HG02678 (cell line): Measurements from ENCODE around the gene OR10H3.
"Not testable (repeated sequence)": the region's sequence is repeated elsewhere in the genome, so short reads cannot be mapped to it uniquely, and the experiment has no call there.

Experiments
- ATAC-seq: cut with Tn5 transposase; IDR thresholded peaks from one replicate; pipeline ENCODE4 v1.9.1; 2021; ENCODE audit warnings: mild to moderate bottlenecking, moderate library complexity; ENCODE audit not compliant: unreplicated experiment

The OR10H3 gene

DNA sequence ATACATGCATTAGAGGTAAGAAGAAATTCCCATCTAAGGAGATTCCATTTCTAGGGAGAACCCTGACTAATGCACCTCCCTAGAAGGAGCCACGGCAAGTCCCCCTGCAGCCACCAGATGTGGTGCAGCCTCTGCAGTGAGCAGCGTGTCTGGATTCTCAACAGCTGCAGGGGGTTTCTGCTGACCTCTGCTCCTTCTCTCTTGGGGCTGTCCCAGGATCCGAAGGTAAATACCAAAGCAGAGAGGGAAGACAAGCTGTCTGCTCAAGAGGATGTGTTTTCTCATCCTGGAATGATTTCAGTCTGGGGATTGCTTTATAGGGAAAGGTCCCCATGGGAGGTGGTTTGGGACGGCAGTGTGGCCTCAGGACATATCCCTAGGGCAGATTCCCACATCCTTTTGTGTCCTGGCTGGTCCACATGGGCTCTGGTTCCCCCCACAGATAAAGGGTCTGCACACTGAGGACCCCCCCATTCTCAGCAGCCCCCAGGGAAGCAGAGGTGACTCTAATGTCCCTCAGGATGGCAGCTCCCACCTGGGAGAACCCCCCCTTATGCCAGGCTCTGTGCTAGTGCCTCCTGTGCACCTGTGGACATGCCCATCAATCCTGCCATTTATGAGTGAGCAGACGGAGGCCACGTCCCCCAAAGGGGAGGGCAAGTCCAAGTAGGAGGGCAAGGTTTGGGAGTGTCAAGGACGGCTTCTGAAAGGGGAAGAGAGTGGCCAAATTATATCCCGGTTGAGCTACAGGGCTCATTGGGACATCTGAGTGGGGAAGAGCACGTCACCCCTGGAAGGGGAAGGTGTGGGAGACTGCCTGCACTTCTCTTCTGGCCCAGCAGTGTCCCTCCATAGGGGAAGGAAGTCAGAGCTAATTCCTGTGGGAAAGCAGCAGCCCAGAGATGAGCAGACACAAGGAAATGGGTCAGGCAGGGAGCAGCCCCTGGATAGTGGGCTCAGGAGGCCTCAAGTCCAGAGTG is 39.5 kb downstream of the OR10H3 start:
- no peak for ATAC-seq

DNA sequence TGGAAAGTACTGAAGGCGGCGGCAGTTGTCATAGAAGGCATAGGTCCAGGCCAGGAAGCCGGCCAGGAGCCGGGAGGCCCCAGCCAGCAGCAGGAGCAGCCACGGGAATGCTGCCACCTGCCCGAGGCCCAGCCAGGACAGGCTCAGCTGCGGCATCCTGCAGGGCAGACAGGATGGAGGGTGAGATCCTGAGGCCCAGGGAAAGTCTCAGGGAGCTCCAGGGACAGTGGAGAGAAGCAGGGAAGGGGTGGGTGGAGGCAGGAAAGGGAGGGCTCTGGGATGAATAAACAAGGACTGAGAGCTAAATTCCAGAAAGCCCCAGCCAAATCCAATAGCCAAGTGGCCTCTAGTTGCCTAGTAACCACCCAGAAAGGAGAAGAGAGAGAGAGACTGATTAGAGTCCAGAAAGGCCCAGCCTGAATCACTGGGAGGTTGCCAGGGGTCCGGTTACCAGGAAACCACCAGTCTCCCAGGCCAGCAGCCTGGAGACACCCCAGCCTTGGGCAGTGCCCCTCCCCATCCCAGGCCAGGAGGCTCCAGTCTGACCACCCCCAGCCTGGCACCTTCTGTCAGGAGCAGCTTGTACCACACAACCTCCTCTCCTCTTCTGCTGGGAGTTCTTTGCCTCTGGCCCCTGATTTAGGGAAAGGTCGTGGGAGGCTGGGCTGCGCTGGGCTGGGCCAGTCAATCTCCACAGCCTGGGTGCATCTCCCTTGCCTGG is 42.1 kb downstream of the OR10H3 start:
- no peak for ATAC-seq

DNA sequence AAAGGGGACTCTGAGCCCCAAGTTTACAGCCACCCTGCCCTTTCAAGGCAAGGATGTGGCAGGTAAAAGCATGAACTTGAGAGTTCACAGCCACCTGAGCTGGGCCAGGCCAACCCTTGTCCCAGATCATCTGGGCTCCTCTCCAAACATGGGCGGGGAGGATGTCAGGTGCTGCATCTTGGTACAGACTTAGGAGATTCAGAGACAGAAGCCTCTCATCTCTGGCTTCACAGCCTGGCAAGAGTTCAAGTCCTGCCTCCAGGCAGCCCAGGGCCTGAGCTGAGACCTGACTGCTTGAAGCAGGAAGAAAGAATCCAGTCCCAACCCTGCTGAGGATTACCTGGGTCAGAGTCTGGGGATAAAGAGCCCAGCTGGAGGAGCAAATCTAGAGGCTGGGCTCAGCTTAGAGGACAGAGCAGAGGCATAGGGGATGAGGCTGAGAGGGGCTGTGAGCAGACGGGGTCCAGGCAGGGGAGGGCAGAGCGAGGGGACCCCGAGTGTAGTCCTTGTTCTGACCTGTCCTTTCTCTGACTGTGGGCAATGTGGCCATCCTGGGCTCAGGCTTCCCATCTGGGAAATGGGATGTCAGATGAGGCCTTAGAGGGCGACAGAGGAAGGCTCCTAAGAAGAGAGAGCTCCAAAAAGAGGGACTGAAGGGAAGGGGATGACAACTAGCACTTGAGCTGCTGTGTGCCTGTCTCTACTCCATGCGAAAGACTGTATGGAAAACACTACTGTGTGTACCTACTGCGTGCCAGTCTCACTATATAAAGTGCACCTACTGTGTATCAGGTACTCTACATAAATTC is 43.0 kb downstream of the OR10H3 start:
- no peak for ATAC-seq

DNA sequence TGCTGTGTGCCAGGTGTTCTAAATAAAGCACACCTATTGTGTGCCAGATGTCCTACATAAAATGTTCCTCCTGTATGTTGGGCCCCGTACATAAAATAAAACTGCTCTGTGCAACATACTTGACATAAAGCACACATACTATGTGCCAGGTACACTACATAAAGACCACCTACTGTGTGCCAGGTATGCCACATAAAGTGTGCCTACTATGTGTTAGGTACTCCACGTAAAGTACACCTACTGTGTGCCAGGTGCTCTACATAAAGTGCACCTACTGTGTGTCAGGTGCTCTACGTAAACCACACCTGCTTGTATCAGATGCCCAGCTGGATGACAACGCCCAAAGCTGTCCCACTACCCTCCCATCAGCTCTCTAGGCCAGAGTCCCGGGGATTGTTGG is 43.9 kb downstream of the OR10H3 start:
- no peak for ATAC-seq

DNA sequence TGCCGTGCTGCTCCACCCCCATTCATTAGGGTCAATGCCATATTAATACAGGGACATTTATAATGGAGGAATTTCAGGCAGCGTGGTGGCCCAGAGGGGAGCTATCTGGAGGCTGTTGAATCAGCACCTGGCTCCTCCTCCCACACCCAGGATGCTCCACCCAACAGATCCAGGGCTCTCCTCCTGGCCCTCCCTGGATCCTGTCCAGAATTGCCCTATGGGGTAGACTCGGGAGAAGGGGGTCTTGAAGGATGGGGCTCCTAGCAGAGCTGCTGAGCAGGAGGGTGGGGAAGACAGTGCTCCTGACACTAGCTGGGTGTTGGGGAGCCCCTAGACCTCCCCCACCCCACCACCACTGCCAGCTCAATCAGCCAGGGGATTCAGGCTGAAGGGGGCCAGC is 44.4 kb downstream of the OR10H3 start:
- ATAC-seq = no peak

DNA sequence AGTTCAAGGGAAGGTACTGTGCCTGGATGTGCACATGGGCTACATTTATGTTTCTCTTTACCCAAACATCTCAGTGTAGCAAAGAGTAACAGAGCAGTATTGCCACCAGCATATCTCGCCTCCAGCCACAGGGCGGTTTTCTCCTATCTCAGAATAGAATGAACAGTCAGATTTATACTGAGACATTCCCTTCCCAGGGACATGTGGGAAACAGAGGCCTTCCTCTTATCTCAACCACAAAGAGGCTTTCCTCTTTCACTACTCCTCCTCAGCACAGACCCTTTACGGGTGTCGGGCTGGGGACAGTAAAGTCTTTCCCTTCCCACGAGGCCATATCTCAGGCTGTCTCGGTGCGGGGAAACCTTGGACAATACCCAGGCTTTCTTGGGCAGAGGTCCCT is 45.1 kb downstream of the OR10H3 start:
- not testable (repeated sequence) for ATAC-seq

DNA sequence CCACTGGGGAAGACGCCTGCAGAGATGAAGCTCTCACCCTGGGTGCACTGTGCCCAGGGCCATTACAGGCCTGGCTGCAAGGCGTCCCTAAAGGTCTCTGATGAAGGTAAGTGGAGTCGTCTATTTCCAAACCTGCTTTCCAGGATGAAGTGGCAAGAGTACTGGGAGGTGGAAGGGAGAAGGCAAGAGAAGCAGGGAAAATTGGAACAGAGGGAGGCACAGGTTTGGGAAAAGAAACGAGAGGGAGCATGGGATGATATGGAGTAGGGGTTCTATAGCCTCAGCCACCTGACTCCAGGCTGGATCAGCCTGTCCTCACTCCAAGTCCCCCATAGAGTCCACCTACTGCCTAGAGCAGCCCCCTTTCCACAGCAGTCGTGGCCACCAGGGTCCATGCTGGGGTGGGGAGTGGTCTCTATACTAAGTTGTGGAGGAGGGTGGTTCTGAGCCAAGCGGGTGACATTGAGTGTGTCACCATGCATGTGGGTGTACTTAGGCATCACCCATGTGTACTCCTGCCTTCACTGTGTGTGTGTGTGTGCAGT is 49.9 kb downstream of the OR10H3 start, which contains the start of gene OR10H5:
Gene OR10H5 (plus strand): TSS at position 51 of the 545 bp plus-strand sequence. CDS start 6,388 bp downstream, outside the sequence.
- ATAC-seq = no peak

DNA sequence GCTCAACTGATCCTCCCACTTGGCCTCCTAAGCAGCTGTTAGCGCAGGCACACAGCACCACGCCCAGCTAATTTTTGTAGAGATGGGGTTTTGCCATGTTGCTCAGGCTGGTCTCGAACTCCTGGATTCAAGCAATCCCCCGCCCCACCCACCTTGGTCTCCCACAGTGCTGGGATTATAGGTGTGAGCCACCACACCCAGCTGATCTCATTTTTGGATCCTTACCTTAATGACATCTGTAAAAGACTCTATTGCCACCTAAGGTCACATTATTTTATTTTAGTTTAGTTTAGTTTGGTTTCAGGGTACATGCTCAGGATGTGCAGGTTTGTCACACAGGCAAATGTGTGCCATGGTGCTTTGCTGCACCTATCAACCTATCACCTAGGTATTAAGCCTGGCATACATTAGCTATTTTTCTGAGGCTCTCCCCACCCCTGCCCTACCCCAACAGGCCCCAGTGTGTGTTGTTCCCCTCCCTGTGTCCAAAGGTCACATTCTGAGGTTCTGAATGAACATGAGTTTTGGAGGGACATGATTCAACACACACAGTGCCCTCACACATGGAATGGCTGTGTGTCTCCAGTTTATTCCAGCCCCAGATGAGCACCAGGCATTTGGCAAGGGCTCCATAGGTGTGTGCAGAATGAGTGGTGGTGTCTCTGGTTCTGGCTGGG is 50.9 kb downstream of the OR10H3 start:
- no peak for ATAC-seq

DNA sequence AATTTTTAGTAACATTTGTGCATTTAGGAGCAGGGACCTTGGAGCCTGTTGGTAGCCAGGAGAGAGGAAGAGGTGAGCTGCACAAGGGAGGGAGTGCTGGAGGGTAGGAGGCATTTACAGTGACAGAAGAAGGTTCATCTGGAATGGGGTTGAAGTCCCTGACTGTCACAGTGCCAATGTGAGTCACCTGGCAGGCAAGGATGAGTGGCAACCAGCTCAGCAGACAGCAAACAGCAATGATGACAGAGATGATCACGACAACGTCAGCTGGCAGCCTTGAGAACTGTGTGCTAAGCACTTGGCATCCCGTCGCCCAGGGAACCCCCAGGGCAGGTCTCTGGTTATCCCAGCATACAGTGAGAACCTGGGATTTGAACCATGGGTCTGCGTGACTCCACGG is 52.3 kb downstream of the OR10H3 start:
- ATAC-seq = no peak
